Measurements from ENCODE around the gene MANEAL. TPM values are rescaled to one million over a fixed set of nuclear protein-coding genes. Genes with fewer than 3 reads are reported as not detected.

The MANEAL gene
- total RNA-seq, 1 experiment from 2014 or later: 28.1 TPM

- BruUV-seq (replicated peaks): no TSS peak
- no peak for DNase-seq
- H3K36me3 Mint-ChIP-seq (ENCODE audit: insufficient read depth, unreplicated experiment): no peaks in the 10 kb centered on the region
- H3K4me1 Mint-ChIP-seq (ENCODE audit: low read depth, unreplicated experiment): no peaks in the 10 kb centered on the region
- H3K27ac Mint-ChIP-seq (ENCODE audit: unreplicated experiment): no peak overlapping the region
- peaks cover 26% of the 10 kb centered on the region for H3K27me3 Mint-ChIP-seq (ENCODE audit: unreplicated experiment)
- TF ChIP-seq, protein P1, sequence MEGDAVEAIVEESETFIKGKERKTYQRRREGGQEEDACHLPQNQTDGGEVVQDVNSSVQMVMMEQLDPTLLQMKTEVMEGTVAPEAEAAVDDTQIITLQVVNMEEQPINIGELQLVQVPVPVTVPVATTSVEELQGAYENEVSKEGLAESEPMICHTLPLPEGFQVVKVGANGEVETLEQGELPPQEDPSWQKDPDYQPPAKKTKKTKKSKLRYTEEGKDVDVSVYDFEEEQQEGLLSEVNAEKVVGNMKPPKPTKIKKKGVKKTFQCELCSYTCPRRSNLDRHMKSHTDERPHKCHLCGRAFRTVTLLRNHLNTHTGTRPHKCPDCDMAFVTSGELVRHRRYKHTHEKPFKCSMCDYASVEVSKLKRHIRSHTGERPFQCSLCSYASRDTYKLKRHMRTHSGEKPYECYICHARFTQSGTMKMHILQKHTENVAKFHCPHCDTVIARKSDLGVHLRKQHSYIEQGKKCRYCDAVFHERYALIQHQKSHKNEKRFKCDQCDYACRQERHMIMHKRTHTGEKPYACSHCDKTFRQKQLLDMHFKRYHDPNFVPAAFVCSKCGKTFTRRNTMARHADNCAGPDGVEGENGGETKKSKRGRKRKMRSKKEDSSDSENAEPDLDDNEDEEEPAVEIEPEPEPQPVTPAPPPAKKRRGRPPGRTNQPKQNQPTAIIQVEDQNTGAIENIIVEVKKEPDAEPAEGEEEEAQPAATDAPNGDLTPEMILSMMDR (IDR thresholded peaks at IDR 0.05; ENCODE audit: unreplicated experiment): no peak
- CTCF ChIA-PET: no interaction called here
- intact Hi-C loops (cut with micrococcal nuclease; ENCODE audit: unreplicated experiment): loop anchor here (5.0 kb wide), 1 partner anchor 67 kb away; the partner anchor contains the start of gene CDCA8
- no peaks in the 10 kb centered on the region for H3K9me3 Mint-ChIP-seq (ENCODE audit: low read depth, unreplicated experiment)
- H3K4me3 Mint-ChIP-seq (ENCODE audit: low read depth, unreplicated experiment): no peak overlapping the region
Observed at GRCh38 chr1:37759451-37759850, 34.2 kb upstream of the MANEAL start.

DNA sequence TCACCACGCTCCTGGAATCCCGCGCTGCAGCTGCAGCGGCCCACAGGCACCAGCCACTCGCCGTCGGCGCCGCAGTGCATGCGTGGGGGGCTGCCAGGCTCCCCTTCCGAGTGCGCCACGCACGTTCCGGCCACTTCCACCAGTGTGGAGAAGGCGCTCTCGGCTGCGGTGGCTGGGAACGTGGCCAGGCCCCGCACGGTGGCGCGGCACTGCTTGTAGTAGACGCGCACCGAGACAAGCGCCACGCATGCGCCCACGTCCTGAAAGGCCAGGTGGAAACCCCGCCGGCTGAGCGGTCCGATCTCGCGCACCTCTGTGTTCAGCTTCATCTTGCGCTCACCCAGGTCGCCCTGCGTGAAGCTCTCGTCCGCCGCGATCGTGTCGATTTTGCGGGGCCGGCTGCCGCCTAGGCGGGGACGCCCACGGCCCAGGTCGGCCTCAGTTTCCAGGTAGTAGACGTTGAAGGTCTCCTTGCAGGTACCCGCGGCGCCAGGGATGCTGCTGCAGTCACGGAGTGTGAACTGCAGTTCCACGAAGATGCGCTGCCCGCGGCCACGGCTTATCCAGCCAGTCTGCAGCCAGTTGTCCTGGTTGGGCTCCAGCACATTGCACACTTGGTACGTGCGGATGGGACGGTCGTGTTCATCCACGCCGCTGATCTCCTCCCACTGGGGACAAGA is 32.1 kb upstream of the MANEAL start:
- BruUV-seq (replicated peaks): no TSS peak
- DNase-seq: no peak
- H3K4me1 Mint-ChIP-seq (ENCODE audit: low read depth, unreplicated experiment): no peaks in the 10 kb centered on the region
- no peak overlapping the region for H3K4me3 Mint-ChIP-seq (ENCODE audit: low read depth, unreplicated experiment)
- CTCF ChIA-PET: interaction anchor here (0.6 kb wide), 1 partner anchor 19 kb away, joined by 5 read pairs; no protein-coding TSS in a partner anchor
- H3K27ac Mint-ChIP-seq (ENCODE audit: unreplicated experiment): no peak overlapping the region
- intact Hi-C loops (cut with micrococcal nuclease; ENCODE audit: unreplicated experiment): no loop called here
- TF ChIP-seq, protein P1 (IDR thresholded peaks at IDR 0.05; ENCODE audit: unreplicated experiment): no peak
- H3K36me3 Mint-ChIP-seq (ENCODE audit: insufficient read depth, unreplicated experiment): no peaks in the 10 kb centered on the region
- H3K27me3 Mint-ChIP-seq (ENCODE audit: unreplicated experiment): peaks cover 47% of the 10 kb centered on the region
- H3K9me3 Mint-ChIP-seq (ENCODE audit: low read depth, unreplicated experiment): no peaks in the 10 kb centered on the region

DNA sequence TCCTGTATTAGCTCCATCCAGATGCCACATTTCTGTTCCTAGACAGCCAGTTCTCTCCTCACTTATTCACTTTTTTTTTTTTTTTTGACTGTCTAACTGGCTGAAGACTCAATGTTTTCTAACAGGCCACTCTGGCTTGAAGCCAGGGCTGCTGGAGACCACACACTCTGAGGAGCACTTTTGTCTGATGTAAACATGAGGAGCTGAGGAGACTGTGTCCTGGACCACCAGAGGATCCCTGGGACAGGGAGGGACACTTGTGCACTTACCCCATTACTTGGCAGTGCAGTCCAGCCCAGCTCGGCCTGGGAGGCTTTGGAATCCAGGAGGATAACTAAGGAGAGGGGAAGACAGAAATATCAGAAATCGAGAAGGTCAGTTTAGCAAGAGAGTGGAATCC is 31.1 kb upstream of the MANEAL start:
- DNase-seq: no peak
- no peak overlapping the region for H3K27ac Mint-ChIP-seq (ENCODE audit: unreplicated experiment)
- no TSS peak for BruUV-seq (replicated peaks)
- no peak overlapping the region for H3K4me3 Mint-ChIP-seq (ENCODE audit: low read depth, unreplicated experiment)
- TF ChIP-seq, protein P1 (IDR thresholded peaks at IDR 0.05; ENCODE audit: unreplicated experiment): no peak
- H3K9me3 Mint-ChIP-seq (ENCODE audit: low read depth, unreplicated experiment): no peaks in the 10 kb centered on the region
- H3K4me1 Mint-ChIP-seq (ENCODE audit: low read depth, unreplicated experiment): no peaks in the 10 kb centered on the region
- peaks cover 57% of the 10 kb centered on the region for H3K27me3 Mint-ChIP-seq (ENCODE audit: unreplicated experiment)
- intact Hi-C loops (cut with micrococcal nuclease; ENCODE audit: unreplicated experiment): no loop called here
- CTCF ChIA-PET: interaction anchor here (0.6 kb wide), 1 partner anchor 20 kb away, joined by 5 read pairs; no protein-coding TSS in a partner anchor
- no peaks in the 10 kb centered on the region for H3K36me3 Mint-ChIP-seq (ENCODE audit: insufficient read depth, unreplicated experiment)

DNA sequence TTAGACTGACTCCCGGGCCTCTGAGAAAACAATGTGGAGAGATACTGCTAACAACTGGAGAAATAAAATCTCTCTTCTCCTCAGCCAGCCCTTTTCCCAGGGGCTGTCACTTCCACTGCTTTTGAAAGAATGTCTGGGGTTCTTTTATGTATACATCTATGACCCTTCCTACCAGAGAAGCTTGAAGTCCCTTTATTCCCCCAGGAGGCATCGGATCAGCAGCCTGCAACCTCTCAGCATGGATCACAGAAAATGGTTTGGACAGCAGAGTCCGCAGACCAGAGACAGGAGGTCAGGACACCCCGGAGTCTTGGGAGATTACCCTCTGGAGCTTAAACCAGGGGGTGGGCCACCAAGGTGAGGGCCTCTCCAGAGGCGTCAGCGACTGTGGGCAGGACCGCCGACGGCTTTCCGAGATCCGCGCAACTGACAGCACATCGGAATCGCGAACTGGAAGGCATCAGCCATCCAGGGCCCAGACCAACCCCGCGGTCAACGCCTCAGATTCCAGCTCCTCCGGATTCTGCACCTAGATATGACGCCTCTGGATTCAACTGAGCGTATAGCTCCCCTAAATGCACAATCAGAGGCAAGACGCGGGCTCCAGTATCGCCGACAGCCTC is 29.7 kb upstream of the MANEAL start:
- H3K4me1 Mint-ChIP-seq (ENCODE audit: low read depth, unreplicated experiment): no peaks in the 10 kb centered on the region
- CTCF ChIA-PET: interaction anchor here (0.5 kb wide), 1 partner anchor 196 kb away, joined by 8 read pairs; no protein-coding TSS in a partner anchor
- H3K9me3 Mint-ChIP-seq (ENCODE audit: low read depth, unreplicated experiment): no peaks in the 10 kb centered on the region
- BruUV-seq (replicated peaks): no TSS peak
- no peaks in the 10 kb centered on the region for H3K36me3 Mint-ChIP-seq (ENCODE audit: insufficient read depth, unreplicated experiment)
- DNase-seq: no peak
- no peak overlapping the region for H3K27ac Mint-ChIP-seq (ENCODE audit: unreplicated experiment)
- H3K4me3 Mint-ChIP-seq (ENCODE audit: low read depth, unreplicated experiment): no peak overlapping the region
- H3K27me3 Mint-ChIP-seq (ENCODE audit: unreplicated experiment): peaks cover 71% of the 10 kb centered on the region
- TF ChIP-seq, protein P1 (IDR thresholded peaks at IDR 0.05; ENCODE audit: unreplicated experiment): no peak
- intact Hi-C loops (cut with micrococcal nuclease; ENCODE audit: unreplicated experiment): no loop called here
